Skeletal muscle tissue (tissue), 4 donors: ENCODE measurements around the gene FBXO9. TPM values are rescaled to one million over a fixed set of nuclear protein-coding genes. Genes with fewer than 3 reads are reported as not detected.

ENCODE experiments used
- H3K27ac ChIP-seq: one replicate; pipeline ENCODE4 v1.7.0; 2013; ENCODE audit warnings: mild to moderate bottlenecking, low read depth, low read length, inconsistent platforms
- H3K27me3 ChIP-seq, 3 donors: one replicate each; pipeline ENCODE4 v1.7.0; 2013; ENCODE audit warnings: low read length in 3 of 3; ENCODE audit not compliant: control insufficient read depth in 3 of 3, insufficient read depth in 3 of 3
- H3K36me3 ChIP-seq, 3 donors: one replicate each; pipeline ENCODE4 v1.7.0; 2013; ENCODE audit warnings: low read length in 3 of 3; ENCODE audit not compliant: control insufficient read depth in 3 of 3, insufficient read depth in 3 of 3
- H3K4me1 ChIP-seq, 3 donors: one replicate each; pipeline ENCODE4 v1.7.0; 2013; ENCODE audit warnings: low read length in 3 of 3, mild to moderate bottlenecking in 3 of 3; ENCODE audit not compliant: control insufficient read depth in 3 of 3, insufficient read depth in 3 of 3
- H3K4me3 ChIP-seq, 3 donors: one replicate each; pipeline ENCODE4 v1.7.0; 2013; ENCODE audit warnings: low read length in 3 of 3
- H3K9ac ChIP-seq, 3 donors: one replicate each; pipeline ENCODE4 v1.7.0; 2013; ENCODE audit warnings: low read length in 3 of 3, mild to moderate bottlenecking in 3 of 3, moderate library complexity in 2 of 3, low read depth in 1 of 3
- H3K9me3 ChIP-seq, 3 donors: one replicate each; pipeline ENCODE4 v1.7.0; 2013; ENCODE audit warnings: low read length in 3 of 3; ENCODE audit not compliant: control insufficient read depth in 3 of 3
- total RNA-seq: library from RNA; depleted of rRNA; stranded (reverse); fragments of >200 nt; gene quantifications from one replicate; pipeline ENCODE4 v1.2.3, GENCODE V29; 2014
- donor health status: Osteomylitis.

FBXO9 gene
- total RNA-seq, 1 donor from 2014 or later: 30.8 TPM

DNA sequence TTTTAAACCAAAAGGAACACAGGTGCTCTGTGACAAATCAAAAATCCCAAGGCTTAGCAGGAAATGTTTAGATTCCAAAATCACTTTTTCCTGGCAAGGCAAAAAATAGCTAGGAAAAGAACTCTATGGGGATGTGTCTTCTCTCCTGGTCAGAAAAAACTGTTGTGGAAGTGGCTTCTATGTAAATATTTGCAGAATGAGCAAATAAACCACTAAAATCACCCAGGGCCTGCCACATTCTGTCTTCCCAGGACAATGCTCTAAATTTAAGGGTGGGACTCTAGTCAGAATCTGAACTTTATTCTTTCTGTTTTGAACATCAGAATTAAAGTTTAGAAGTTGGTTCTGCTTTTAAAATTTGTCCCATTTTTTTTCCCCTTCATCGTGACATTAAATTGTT lies 54.1 kb downstream of the FBXO9 start:
- H3K27me3 ChIP-seq: peaks cover 0 to 4% (median 0%) of the 10 kb centered on the region in 3 donors
- H3K9ac ChIP-seq: no peak overlapping the region
- no peaks in the 10 kb centered on the region for H3K36me3 ChIP-seq
- peaks cover 0 to 4% (median 2%) of the 10 kb centered on the region in 3 donors for H3K4me1 ChIP-seq
- no peaks in the 10 kb centered on the region for H3K9me3 ChIP-seq
- H3K4me3 ChIP-seq: no peak overlapping the region
- H3K27ac ChIP-seq: no peak overlapping the region

DNA sequence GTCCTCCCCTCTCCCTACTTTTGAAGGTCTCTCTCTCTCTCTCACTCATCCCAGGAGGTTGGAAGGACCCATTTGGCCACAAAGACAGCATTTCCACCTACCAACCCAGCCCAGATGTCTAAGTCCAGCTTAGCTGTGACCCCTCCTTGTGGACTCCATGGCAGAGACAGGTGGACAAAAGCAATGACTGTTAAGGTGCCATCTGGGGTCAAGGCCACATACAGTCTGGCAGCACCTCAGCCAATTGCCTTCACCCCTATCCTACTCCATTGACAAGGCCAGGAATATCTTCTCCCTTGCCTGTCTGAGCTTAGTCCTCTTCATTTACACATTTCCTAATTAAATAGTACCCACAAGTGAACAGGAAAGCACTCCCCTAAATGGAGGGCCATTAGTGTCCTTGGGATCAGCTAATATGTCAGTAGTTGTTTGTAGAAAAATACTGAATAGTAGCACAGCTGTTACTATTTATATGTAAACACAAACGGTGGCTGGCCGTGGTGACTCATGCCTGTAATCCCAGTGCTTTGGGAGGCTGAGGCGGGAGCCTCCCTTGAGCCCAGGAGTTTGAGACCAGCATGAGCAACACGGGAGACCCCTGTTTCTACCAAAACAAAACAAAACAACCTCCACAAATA lies 54.7 kb downstream of the FBXO9 start:
- Histone ChIP-seq H3K9ac (no peak overlapping the region), H3K27ac (no peak overlapping the region), H3K9me3 (no peaks in the 10 kb centered on the region), H3K36me3 (no peaks in the 10 kb centered on the region), H3K27me3 (peaks cover 0 to 4% (median 0%) of the 10 kb centered on the region in 3 donors), H3K4me1 (peaks cover 0 to 4% (median 2%) of the 10 kb centered on the region in 3 donors), H3K4me3 (no peak overlapping the region)

DNA sequence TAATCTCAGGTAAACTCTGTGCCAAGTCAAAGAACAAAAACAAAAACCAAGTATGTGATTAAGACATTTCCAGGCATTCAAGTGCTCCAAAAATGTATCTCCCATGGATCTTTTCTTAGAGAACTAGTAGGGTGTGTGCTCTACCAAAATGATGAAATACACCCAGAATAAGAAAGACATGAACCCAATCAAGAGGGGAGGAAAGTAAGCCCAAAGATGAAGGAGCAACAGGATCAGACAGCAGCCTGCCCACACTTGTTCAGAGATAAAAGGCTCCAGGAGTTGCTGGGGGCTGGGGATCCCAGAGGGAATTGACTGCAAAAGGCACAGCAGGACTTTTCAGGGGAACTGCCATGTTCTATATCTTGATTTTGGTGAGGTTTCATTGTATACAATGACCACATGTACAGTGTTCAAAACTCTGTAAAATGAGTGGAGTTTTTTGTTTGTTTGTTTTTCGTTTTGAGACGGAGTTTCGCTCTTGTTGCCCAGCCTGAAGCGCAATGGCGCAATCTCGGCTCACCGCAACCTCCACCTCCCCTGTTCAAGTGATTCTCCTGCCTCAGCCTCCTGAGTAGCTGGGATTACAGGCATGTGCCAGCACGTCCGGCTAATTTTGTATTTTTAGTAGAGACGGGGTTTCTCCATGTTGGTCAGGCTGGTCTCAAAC lies 59.1 kb downstream of the FBXO9 start:
- Histone ChIP-seq H3K27ac (no peak overlapping the region), H3K27me3 (peaks cover 0 to 3% (median 2%) of the 10 kb centered on the region in 3 donors), H3K9ac (no peak overlapping the region), H3K4me1 (peaks cover 0 to 4% (median 2%) of the 10 kb centered on the region in 3 donors), H3K4me3 (no peak overlapping the region), H3K9me3 (no peaks in the 10 kb centered on the region), H3K36me3 (no peaks in the 10 kb centered on the region)

DNA sequence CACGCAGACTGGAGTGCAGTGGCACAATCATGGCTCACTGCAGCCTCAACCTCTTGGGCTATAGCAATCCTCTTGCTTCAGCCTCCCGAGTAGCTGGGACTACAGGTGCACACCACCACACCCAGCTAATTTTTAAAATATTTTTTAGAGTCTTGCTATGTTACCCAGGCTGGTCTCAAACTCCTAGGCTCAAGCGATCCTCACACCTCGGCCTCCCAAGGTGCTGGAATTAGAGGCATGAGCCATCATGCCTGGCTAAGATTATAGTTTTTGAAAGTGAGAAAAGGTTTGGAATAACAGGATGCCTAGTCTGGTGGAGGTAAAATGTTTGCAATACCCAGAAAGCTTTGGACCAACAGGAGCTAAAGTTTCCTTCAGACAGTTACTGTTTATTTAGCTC lies 60.1 kb downstream of the FBXO9 start:
- Histone ChIP-seq H3K36me3 (no peaks in the 10 kb centered on the region), H3K9me3 (no peaks in the 10 kb centered on the region), H3K9ac (no peak overlapping the region), H3K27ac (no peak overlapping the region), H3K4me3 (no peak overlapping the region), H3K27me3 (peaks cover 0 to 4% (median 3%) of the 10 kb centered on the region in 3 donors), H3K4me1 (no peaks in the 10 kb centered on the region)

DNA sequence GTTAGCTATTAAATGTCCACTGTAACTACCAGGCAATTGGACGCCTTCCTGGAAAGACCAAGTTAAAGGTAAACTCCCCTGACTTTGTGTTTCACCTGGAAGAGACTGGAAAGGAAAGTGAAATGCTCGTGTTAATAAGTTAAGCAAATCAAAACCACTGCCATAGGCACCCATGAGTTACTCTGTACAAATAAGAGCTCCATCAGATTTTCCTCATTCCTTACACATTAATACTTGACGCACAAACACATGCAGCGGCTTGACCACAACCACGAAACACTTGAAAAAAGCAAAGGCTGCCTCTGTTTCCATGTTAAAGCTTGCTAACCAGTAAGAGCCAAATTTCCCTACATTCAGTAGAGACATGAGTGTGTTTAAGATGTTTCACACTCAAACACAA lies 63.6 kb downstream of the FBXO9 start:
- no peak overlapping the region for H3K4me3 ChIP-seq
- H3K9me3 ChIP-seq: no peaks in the 10 kb centered on the region
- no peaks in the 10 kb centered on the region for H3K36me3 ChIP-seq
- peaks cover 0 to 11% (median 7%) of the 10 kb centered on the region in 3 donors for H3K27me3 ChIP-seq
- H3K27ac ChIP-seq: no peak overlapping the region
- H3K4me1 ChIP-seq: no peaks in the 10 kb centered on the region
- no peak overlapping the region for H3K9ac ChIP-seq

DNA sequence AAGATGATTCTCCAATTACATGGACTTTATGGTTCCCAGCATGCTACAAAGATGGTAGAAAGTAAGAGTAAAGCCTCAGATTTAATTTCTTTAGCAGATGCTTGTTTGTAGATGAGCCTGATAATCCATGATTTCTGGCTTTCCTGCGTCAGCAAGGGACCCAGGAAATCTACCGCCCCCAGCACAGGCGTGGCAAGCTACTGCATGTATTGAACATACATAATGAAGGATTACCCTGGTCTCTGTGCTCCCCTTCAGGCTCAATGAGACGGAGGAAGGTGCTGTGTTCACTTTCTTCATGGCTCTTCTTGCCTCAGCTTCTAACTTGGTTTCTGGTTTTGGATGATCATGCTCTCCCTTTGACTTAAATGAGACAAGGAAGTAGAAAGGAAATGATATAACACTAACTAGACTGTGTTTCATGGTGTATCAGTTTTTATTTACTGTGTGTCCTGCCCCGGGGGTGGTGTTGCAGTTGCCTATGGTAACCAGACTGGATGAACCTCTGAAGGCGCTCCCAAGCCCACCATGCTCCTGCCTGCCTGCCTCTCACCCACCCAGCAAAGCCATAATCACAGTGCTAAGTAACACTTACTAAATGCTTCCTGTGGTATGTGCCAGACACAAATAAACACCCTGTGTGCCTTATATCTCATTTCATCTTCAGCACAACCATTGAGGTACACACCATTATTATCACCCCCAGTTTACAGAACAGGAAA lies 65.5 kb downstream of the FBXO9 start:
- no peaks in the 10 kb centered on the region for H3K9me3 ChIP-seq
- H3K9ac ChIP-seq: no peak overlapping the region
- peaks cover 0 to 11% (median 7%) of the 10 kb centered on the region in 3 donors for H3K27me3 ChIP-seq

DNA sequence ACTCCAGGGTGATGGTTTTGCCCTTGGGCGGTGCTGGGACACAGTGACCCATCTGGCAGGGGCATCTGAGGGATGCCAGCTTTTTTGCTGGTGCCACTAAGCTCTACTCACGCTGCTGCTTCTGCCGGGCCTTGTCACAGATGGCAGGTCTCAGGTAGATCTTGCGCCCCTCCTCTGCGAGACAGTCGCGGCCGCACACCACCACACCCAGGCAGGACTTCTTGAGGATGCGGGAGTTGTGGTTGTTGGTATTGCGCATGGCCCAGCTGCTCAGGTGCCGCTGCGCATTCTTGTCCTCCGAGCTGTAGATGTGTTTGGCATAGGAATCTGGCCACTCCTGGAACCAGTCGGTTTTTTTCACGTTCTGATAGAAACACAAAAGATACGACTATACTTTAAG lies 68.8 kb downstream of the FBXO9 start:
- no peaks in the 10 kb centered on the region for H3K36me3 ChIP-seq
- no peaks in the 10 kb centered on the region for H3K9me3 ChIP-seq
- H3K27ac ChIP-seq: no peak overlapping the region
- no peaks in the 10 kb centered on the region for H3K4me1 ChIP-seq
- no peak overlapping the region for H3K4me3 ChIP-seq
- no peak overlapping the region for H3K9ac ChIP-seq
- H3K27me3 ChIP-seq: peaks cover 0 to 8% (median 6%) of the 10 kb centered on the region in 3 donors

More for the DNA sequence above, 65.5 kb downstream of the FBXO9 start:
- Histone ChIP-seq H3K36me3 (no peaks in the 10 kb centered on the region), H3K4me1 (no peaks in the 10 kb centered on the region), H3K27ac (no peak overlapping the region), H3K4me3 (no peak overlapping the region)

DNA sequence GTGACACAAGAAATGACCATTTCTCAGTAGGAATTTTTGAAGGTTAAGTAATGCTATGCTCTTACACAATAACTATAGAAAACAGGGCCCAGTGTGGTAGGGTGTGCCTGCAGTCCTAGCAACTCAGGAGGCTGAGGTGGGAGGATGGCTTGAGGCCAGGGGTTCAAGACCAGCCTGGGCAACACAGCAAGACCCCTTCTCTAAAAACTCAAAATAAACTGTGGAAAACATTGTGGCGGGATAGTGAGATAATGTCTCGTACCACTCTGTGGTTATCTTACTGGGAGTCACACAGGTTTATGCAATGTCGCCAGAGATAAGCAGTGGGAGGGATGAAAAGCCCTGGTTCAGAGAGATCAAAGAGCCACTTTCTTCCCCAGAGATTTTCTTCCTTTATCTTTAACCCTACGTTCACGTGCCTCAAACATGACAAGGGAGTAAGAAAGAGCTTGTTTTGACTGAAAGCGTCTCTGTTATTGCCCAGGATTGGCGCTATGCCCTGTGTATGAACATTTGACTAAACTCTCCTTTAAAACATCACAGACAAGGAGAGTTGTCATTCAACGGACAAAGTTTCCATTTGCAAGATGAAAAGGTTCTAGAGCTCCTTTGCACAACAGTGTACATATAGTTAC lies 69.5 kb downstream of the FBXO9 start:
- Histone ChIP-seq H3K9me3 (no peaks in the 10 kb centered on the region), H3K27me3 (peaks cover 0 to 8% (median 6%) of the 10 kb centered on the region in 3 donors), H3K9ac (no peak overlapping the region), H3K27ac (no peak overlapping the region), H3K36me3 (no peaks in the 10 kb centered on the region), H3K4me1 (no peaks in the 10 kb centered on the region), H3K4me3 (no peak overlapping the region)

DNA sequence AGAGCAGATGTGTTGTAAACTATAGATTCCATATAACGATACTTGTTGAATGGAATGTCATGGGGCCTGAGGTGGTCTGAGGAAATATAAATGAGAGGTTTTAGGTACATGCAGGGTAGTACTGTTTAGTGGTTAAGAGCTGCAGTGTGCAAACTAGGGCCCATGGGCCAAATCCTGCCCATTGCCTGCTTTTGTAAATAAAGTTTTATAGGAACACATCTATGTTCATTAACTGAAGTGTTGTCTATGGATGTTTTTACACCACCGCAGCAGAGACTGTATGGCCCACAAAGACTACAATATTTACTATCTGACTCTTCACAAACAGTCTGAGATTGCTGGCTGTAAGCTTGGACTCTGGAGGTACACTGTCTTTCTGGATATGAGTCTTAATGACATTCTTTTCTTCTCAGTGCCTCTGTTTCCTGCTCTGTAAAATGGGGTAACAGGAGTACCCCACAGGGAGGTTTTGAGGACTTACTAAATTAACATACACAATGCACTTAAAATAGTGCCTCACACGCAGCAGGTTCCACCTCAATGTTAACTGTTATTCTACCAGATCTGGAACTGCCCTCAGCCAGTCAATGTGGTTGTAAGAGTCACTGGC lies 70.9 kb downstream of the FBXO9 start:
- Histone ChIP-seq H3K4me3 (no peak overlapping the region), H3K27ac (no peak overlapping the region), H3K9me3 (no peaks in the 10 kb centered on the region), H3K4me1 (no peaks in the 10 kb centered on the region), H3K36me3 (no peaks in the 10 kb centered on the region), H3K9ac (no peak overlapping the region), H3K27me3 (peaks cover 0 to 4% (median 4%) of the 10 kb centered on the region in 3 donors)
